Stimulated activated CD4-positive, alpha-beta T cell treated with anti-CD3 and anti-CD28 coated beads, Interleukin-2, amount 100 ng/mL, for 4 hours (primary cell): ENCODE measurements around the gene GAB2.
"Not testable (repeated sequence)": the region's sequence is repeated elsewhere in the genome, so short reads cannot be mapped to it uniquely, and the experiment has no call there.

Experiments
- DNase-seq: peaks from one replicate; pipeline ENCODE4 v3.0.0-alpha.2; 2020; ENCODE audit warnings: low read depth

Gene GAB2

GRCh38 chr11:78276311-78276710 lies 141.3 kb downstream of the GAB2 start:
- DNase-seq, result no peak

- DNase-seq, result no peak
Observed at GRCh38 chr11:78274739-78275138, 142.9 kb downstream of the GAB2 start.

DNA sequence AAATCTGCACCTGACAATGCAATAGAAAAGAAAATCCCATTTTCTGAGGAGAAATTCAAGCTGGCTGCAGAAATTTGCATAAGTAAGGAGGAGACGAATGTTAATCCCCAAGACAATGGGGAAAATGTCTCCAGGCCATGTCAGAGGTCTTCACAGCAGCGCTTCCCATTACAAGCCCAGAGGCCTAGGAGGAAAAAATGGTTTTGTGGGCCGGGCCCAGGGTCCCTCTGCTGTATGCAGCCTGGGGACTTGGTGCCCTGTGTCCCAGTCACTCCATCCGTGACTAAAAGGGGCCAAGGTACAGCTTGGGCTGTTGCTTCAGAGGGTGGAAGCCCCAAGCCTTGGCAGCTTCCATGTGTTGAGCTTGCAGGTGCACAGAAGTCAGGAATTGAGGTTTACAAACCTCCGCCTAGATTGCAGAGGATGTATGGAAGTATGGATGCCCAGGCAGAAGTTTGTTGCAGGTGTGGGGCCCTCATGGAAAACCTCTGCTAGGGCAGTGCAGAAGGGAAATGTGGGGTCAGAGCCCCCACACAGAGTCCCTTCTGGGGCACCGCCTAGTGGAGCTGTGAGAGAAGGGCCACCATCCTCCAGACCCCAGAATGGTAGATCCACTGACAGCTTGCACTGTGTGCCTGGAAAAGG lies 144.9 kb downstream of the GAB2 start:
- DNase-seq, result not testable (repeated sequence)

DNA sequence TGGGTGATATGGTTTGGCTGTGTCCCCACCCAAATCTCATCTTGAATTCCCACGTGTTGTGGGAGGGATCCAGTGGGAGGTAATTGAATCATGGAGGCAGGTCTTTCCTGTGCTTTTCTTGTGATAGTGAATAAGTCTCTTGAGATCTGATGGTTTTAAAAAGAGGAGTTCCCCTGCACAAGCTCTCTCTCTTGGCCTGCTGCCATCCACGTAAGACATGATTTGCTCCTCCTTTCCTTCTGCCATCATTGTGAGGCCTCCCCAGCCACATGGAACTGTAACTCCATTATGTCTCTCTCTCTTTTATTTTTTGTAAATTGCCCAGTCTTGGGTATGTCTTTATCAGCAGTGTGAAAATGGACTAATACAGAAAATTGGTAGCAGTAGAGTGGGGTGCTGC lies 145.8 kb downstream of the GAB2 start:
- DNase-seq, result not testable (repeated sequence)

DNA sequence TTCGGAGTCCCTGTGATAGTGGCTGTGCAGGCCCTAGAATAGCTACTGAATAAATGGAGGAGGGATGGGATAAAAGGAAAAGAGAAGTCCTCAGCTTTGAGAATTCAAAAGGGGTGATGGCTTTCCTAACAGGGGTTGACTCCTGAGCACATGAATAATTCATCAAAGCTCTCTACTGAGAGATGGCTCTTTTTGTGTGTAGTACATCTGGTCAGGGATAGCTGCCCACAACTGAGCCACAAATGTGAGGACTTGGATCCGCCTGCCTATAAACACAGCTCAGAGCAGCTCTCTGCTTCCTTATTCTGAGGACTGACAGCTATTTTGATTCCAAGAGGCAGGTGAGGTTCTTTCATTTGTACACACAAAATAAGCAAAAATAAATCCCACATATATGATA lies 146.6 kb downstream of the GAB2 start:
- DNase-seq, result no peak

- DNase-seq, result no peak
Observed at GRCh38 chr11:78269806-78270205, 147.8 kb downstream of the GAB2 start.

- no peak for DNase-seq
Observed at GRCh38 chr11:78268591-78269410, 148.8 kb downstream of the GAB2 start.

- no peak for DNase-seq
Observed at GRCh38 chr11:78266451-78266850, 151.2 kb downstream of the GAB2 start.

DNA sequence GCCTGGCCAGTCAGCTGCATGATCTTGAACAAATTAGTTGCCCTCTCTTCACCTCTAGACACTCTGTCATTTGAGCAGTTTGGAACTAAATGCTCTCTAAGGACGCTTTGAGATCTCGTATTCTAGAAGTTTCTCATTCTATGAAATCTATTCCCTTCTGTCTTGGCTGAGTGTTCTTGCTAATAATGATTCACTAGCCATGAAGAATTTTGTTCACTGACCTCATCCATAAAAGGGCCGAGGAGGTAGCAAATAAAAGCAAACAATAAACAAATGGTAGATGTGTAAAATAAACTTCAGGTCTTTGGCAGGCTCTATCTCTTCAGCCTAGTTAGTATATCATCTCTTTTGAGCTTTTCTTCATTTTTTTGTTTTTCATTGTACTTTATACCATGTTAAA lies 152.3 kb downstream of the GAB2 start:
- no peak for DNase-seq

DNA sequence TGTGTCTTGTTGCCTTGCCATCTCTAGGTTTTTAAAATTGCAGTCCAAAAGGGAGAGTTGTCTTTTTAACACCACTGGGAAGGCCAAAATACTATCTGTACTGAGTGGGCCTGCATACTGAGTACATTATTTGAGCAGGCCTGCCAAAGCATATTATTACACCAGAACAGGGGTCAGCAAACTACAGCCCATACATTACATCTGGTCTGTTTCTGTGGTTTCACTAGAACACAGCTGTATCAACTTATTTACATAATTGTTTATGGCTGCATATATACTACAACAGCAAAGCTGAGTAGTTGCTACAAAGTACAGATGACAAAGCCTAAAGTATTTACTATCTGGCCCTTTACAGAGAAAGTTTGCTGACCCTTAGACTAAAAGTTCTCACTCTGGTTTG lies 154.9 kb downstream of the GAB2 start:
- DNase-seq, result no peak

GRCh38 chr11:78262238-78262637 lies 155.4 kb downstream of the GAB2 start:
- DNase-seq, result no peak

GRCh38 chr11:78261828-78262227 lies 155.8 kb downstream of the GAB2 start:
- no peak for DNase-seq

DNA sequence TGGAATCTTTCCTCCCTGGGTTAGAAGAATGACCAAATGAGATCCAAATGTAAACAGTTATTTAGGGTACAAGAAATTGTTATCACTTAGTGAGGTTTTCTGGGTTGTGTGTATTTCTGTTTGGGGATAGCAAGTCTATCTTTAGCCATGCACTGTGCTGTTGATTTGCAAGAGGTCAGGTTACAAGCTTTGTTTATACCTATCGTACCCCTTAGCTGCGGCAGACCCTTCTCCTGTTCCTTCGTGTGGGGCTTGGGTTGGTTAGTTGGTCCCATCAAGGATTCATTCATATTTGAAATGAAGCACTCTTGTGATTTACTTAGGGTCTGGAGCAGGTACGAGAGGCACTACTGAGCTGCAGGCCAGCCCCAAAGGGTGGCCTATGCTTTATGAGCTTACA lies 156.3 kb downstream of the GAB2 start:
- no peak for DNase-seq

- no peak for DNase-seq
Observed at GRCh38 chr11:78259777-78260487, 157.7 kb downstream of the GAB2 start.

DNA sequence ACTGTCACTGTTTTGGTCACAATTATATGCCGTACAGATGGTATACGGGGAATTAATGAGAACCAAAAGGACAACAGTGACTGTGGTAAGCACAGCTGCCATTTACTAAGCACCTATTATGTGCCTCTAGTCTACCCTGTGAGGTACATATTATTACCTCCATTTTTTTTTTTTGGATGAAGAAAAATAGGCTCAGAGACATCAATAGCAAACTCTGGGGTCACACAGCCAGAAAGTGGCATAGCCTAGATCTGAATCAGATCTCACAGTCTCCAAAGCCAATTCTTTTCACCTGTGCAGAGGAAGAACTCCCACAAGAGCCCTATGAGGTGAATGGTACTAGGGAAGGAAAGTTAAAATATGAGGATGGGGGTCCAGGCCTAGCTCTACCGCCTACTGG lies 160.0 kb downstream of the GAB2 start:
- DNase-seq, result no peak

DNA sequence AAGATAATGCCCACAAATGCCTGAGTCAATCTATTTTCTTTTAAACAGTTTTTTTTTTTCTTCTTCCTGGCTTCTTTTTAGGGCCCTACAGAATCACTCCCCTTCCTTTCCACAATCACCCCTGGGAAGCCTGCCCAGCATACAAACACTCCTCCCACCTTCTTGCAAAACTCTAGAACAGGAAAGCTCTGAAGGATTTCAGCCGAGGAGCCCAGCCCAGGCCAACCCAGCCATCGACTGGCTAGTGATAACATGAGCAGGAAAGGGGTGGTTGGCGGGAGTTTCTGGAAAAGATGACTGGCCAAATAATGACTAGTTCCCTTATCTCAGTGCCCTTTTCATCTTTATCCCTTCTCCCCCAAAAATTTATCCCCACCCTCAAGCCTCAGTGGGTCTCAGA lies 160.7 kb downstream of the GAB2 start:
- DNase-seq, result no peak

DNA sequence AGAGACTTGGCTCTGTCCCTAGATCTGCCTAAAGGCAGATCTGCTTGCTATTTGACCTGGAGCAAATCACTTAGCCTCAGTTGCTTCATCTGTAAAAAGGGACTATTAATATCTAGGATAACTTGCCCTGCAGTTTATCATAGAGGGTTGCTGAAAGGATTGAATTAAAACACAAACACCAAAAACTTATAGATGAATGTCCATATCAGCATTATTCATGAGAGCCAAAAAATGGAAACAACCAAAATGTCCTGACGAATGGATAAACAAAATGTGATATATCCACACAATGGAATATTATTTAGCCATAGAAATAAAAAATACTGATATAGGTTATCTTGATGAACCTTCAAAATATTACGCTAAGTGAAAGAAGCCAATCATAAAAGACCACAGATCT lies 161.7 kb downstream of the GAB2 start:
- DNase-seq, result no peak

- no peak for DNase-seq
Observed at GRCh38 chr11:78254268-78254667, 163.4 kb downstream of the GAB2 start.

DNA sequence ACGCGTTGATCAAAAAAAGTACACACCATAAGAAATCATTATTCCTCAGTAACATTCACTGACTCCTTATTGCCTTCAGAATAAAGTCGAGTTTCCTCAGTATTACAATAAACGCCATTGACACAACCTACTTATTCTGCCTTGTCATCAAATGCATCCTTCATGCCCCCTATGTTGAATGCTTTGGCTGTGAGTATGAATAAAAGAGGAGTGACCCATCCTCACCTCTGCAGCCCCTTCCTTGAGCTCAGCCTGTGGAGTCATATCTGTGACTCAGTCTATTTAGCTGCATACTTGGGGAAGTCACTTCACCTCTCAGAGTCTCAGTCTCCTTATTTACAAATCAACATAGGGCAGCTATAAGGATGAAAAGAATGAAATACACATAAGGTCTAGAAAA lies 163.8 kb downstream of the GAB2 start:
- DNase-seq, result no peak

DNA sequence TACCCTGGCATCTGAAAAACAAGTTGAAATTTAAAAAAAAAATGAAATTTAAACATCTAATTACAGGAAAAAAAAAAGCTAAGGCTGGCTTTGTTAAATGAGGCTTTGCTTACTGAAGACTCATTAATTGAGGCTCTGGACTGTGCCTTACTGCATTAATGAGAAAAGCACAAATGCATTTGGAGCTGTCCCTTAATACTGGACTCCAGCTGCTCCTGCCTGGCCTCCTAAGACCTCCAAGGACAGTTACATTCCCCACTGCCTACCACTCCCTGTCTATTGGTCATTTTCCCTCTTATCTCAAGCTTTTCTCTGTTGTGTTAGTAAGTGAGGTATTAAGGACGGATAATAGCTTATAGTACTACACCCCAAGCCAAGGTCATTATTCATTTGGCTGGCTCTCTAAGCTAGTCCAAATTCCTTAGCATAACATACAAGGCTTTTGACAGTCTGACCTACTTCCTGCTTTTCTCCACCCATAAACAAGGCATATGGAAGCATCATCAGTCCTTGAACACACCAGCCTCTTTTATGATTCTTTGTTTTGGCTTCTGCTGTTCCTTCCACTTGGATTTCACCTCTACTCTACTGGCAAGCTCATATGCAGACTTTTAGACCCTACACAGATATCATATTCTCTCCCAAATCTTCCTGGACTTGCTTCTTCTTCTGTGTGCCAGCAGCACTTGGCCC lies 166.4 kb downstream of the GAB2 start:
- DNase-seq, result no peak

- no peak for DNase-seq
Observed at GRCh38 chr11:78250099-78250498, 167.5 kb downstream of the GAB2 start.

GRCh38 chr11:78248903-78249302 lies 168.7 kb downstream of the GAB2 start:
- DNase-seq, result no peak

- no peak for DNase-seq
Observed at GRCh38 chr11:78248191-78248590, 169.4 kb downstream of the GAB2 start.
